Psoas muscle (tissue), 8 donors: Measurements from ENCODE around the gene ARMC12. TPM values are rescaled to one million over a fixed set of nuclear protein-coding genes. Genes with fewer than 3 reads are reported as not detected.

ENCODE experiments used
- ATAC-seq, 4 donors: fragments of 200-7000 bp; cut with Tn5 transposase; one replicate each; pipeline ENCODE4 v1.9.1; 2020; ENCODE audit warnings: moderate library complexity in 3 of 4, mild to moderate bottlenecking in 2 of 4
- DNase-seq, 2 donors: peaks; one replicate each; pipeline ENCODE4 v3.0.0-alpha.2; 2020
- H3K27ac ChIP-seq: fragments of 200-600 bp; one replicate; pipeline ENCODE4 v1.8.0; 2022
- H3K27me3 ChIP-seq, 3 donors: fragments of 200-600 bp in 1 of 3; one replicate each; pipeline versions ENCODE4 v1.6.1 to v1.8.0; 2013 to 2022; ENCODE audit warnings: low read length in 2 of 3, mild to moderate bottlenecking in 2 of 3, moderate library complexity in 1 of 3; ENCODE audit not compliant: insufficient read depth in 3 of 3
- H3K36me3 ChIP-seq, 2 donors: fragments of 200-600 bp in 1 of 2; one replicate each; pipeline versions ENCODE4 v1.6.1 to v1.8.0; 2013 to 2022; ENCODE audit warnings: low read depth in 1 of 2, mild to moderate bottlenecking in 1 of 2, moderate library complexity in 1 of 2; ENCODE audit not compliant: insufficient read depth in 1 of 2
- H3K4me1 ChIP-seq: fragments of 200-600 bp; one replicate; pipeline ENCODE4 v1.8.0; 2022
- H3K4me3 ChIP-seq: fragments of 200-600 bp; one replicate; pipeline ENCODE4 v1.8.0; 2022; ENCODE audit warnings: mild to moderate bottlenecking
- H3K9me3 ChIP-seq: fragments of 200-600 bp; one replicate; pipeline ENCODE4 v1.8.0; 2022
- CTCF ChIP-seq: fragments of 200-600 bp; IDR thresholded peaks from one replicate; pipeline ENCODE4 v1.8.0; 2022; ENCODE audit warnings: antibody characterized with exemption
- WGBS, 3 donors: extraction: QIAGEN DNeasy Blood & Tissue Kit; methylation state at CpG; one replicate each; pipeline versions ENCODE4 v1.1.6 to v1.1.7; 2013; 5-methylcytosine and 5-hydroxymethylcytosine counted together
- intact Hi-C, 2 donors: fragments of 100-400 bp; cut with DNase I; formaldehyde crosslinking; loops; one replicate each; pipeline versions ENCODE4 v1.11.0 to v1.14.2; 2022
- polyA plus RNA-seq, 3 donors: library from polyadenylated mRNA; stranded (reverse); fragments of 200-250 nt; gene quantifications; one replicate each; pipeline ENCODE4 v1.2.3, GENCODE V29; 2013
- total RNA-seq, 4 donors: library from RNA; stranded (reverse); fragmentation: NEBNext Ultra II Directional in 2 of 4; extraction: Animal tissue kit (Norgen Biotek cat#: 25700) in 2 of 4; gene quantifications; one replicate each; pipeline versions ENCODE4 v1.2.1 to v1.2.4, GENCODE V29; 2021 to 2023
- donor health status: healthy with polysubstance abuse.
- donor health status: DM: no; HTN: no; CAD: no; lungs with moderate emphysema.
- donor health status: Bipolar disorder and iron deficiency.
- donor health status: healthy.
- donor health status: DM: yes; HTN: yes; CAD: no.
- donor health status: DM: no; HTN: no; CAD: no.
- donor health status: DM: no; HTN: no; CAD: no.
- donor health status: DM: yes; HTN: yes; CAD: no.

ARMC12 gene
- total and polyA plus RNA-seq, 7 donors, result 0.25 to 15.5 (median 0.58) TPM; not detected in 2

DNA sequence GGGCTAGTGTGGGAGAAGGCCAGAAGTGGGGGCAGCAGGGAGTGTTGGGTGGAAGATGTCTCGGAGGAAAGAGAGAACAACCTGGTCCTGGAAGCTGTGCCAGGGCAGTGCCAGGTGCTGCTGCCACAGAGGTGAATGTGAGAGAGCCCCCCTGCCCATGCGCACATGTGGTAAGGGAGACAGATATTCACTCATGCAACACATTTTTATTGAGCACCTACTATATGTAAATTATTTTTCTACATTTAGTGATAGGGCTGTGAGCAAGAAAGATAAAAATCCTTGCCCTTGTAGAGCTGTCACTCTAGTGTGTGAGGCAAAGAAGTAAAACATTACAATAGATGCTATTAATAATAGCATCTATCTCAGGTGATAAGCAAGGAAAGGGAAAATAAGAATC is 44.5 kb downstream of the ARMC12 start:
- DNase-seq (no peak), ATAC-seq (no peak)
- Histone ChIP-seq H3K36me3 (no peaks in the 10 kb centered on the region), H3K4me3 (no peak overlapping the region), H3K4me1 (no peaks in the 10 kb centered on the region), H3K27me3 (peaks cover 0 to 64% (median 17%) of the 10 kb centered on the region in 3 donors), H3K27ac (no peak overlapping the region), H3K9me3 (no peaks in the 10 kb centered on the region)
- intact Hi-C loops, result no loop called here
- no peak for TF ChIP-seq CTCF
- 91 to 100% (median 93%) methylated on average over 2 of the region's 2 CpGs for WGBS, 3 donors

DNA sequence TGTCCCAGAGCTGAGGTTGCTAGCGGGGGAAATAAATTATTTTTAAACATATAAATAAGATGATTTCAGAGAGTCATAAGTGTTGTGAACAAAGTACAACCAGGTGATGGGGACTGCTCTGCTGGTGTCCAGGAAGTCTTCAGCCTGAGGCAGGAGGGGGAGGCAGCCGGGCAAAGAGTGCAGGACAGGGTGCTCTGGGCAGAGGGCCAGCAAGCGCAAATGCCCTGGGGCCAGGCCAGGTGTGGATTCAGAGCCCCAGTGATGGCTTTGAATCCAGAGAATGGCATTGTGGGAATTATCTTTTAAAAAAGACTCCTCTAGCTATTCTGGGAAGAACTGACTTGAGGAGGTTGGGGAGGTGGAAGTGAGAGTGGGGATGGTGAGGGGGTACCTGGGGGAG is 45.6 kb downstream of the ARMC12 start:
- no peak for ATAC-seq
- H3K27me3 ChIP-seq, result peaks cover 0 to 66% (median 20%) of the 10 kb centered on the region in 3 donors
- no peaks in the 10 kb centered on the region for H3K4me1 ChIP-seq
- H3K27ac ChIP-seq, result no peak overlapping the region
- DNase-seq, result no peak
- intact Hi-C loops, result no loop called here
- 38 to 57% (median 48%) methylated on average over 3 of the region's 3 CpGs for WGBS, 3 donors
- no peak for TF ChIP-seq CTCF
- no peaks in the 10 kb centered on the region for H3K9me3 ChIP-seq
- no peak overlapping the region for H3K4me3 ChIP-seq
- no peaks in the 10 kb centered on the region for H3K36me3 ChIP-seq

DNA sequence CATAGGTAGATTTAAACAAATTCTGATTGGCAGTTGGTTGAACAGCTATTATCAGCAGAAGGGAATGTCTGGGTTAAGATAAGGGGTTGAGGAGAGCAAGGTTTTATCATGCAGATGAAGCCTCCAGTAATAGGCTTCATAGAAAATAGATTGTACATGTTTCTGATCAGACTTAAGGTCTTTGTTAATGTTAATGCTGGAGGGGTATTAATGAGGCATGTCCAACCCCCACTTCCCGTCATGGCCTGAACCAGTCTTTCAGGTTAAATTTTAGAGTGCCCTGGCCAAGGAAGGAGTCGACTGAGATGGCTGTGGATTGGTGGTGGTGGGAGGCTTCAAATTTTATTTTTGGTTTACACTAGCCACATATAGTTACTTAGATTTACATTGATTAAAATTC is 47.4 kb downstream of the ARMC12 start:
- Histone ChIP-seq H3K27ac (no peak overlapping the region), H3K36me3 (no peaks in the 10 kb centered on the region), H3K9me3 (no peaks in the 10 kb centered on the region), H3K27me3 (peaks cover 0 to 78% (median 22%) of the 10 kb centered on the region in 3 donors), H3K4me3 (no peak overlapping the region), H3K4me1 (no peaks in the 10 kb centered on the region)
- TF ChIP-seq CTCF, result no peak
- 53 to 66% (median 58%) methylated on average over 2 of the region's 2 CpGs for WGBS, 3 donors
- DNase-seq, result no peak
- ATAC-seq, result no peak
- intact Hi-C loops, result no loop called here

- H3K4me1 ChIP-seq, result no peaks in the 10 kb centered on the region
- no peak overlapping the region for H3K4me3 ChIP-seq
- no peak for TF ChIP-seq CTCF
- DNase-seq, result no peak
- H3K27ac ChIP-seq, result no peak overlapping the region
- intact Hi-C loops, result no loop called here
- H3K9me3 ChIP-seq, result no peaks in the 10 kb centered on the region
- H3K36me3 ChIP-seq, result no peaks in the 10 kb centered on the region
- no peak for ATAC-seq
- 44 to 57% (median 55%) methylated on average over 2 of the region's 2 CpGs for WGBS, 3 donors
- H3K27me3 ChIP-seq, result peaks cover 0 to 64% (median 18%) of the 10 kb centered on the region in 3 donors
Measured at GRCh38 chr6:35786272-35786671, 49.4 kb downstream of the ARMC12 start.

GRCh38 chr6:35786810-35787209 is 50.0 kb downstream of the ARMC12 start:
- H3K36me3 ChIP-seq, result no peaks in the 10 kb centered on the region
- WGBS, 3 donors, result 31 to 54% (median 43%) methylated on average over 25 of the region's 25 CpGs
- intact Hi-C loops, result no loop called here
- no peak overlapping the region for H3K27ac ChIP-seq
- H3K27me3 ChIP-seq, result peaks cover 0 to 64% (median 18%) of the 10 kb centered on the region in 3 donors
- DNase-seq, result no peak
- ATAC-seq, result peak in 1 of 4 donors; percentile 29
- TF ChIP-seq CTCF, result no peak
- H3K4me3 ChIP-seq, result no peak overlapping the region
- H3K9me3 ChIP-seq, result no peaks in the 10 kb centered on the region
- H3K4me1 ChIP-seq, result no peaks in the 10 kb centered on the region
